WTC11 (cell line): ENCODE results near the gene PDK2. TPM values are rescaled to one million over a fixed set of nuclear protein-coding genes. Genes with fewer than 3 reads are reported as not detected.

Experiments
- ATAC-seq: fragments of 200-7000 bp; cut with Tn5 transposase; 2 replicates; pipeline ENCODE4 v1.10.0; 2021; ENCODE audit warnings: mild to moderate bottlenecking, moderate library complexity
- CTCF ChIA-PET: fragments of 300-600 bp; sonication (Branson Sonifier 250); formaldehyde crosslinking; loops from one replicate; lab custom pipeline; 2021; ENCODE audit warnings: antibody characterized with exemption; lab: Charles Lee
- POLR2A ChIA-PET: fragments of 350-600 bp; sonication (Branson Sonifier 250); formaldehyde crosslinking; loops from one replicate; lab custom pipeline; 2021; ENCODE audit warnings: antibody characterized with exemption; lab: Charles Lee
- DNase-seq: peaks from one replicate; pipeline ENCODE4 v3.0.0; 2021; ENCODE audit warnings: low spot score
- H3K27ac Mint-ChIP-seq: 2 replicates; pipeline ENCODE4 v1.8.0; 2021; ENCODE audit warnings: mixed read lengths
- H3K27me3 Mint-ChIP-seq: 2 replicates; pipeline ENCODE4 v1.8.0; 2021; ENCODE audit warnings: low read depth, mild to moderate bottlenecking, moderate library complexity, mixed read lengths
- H3K36me3 Mint-ChIP-seq: 2 replicates; pipeline ENCODE4 v1.8.0; 2021; ENCODE audit warnings: mixed read lengths
- H3K4me1 Mint-ChIP-seq: 2 replicates; pipeline ENCODE4 v1.8.0; 2022; ENCODE audit warnings: mixed read lengths
- H3K4me3 Mint-ChIP-seq: 2 replicates; pipeline ENCODE4 v1.8.0; 2021; ENCODE audit warnings: mild to moderate bottlenecking, moderate library complexity, mixed read lengths
- H3K9me3 Mint-ChIP-seq: 2 replicates; pipeline ENCODE4 v1.8.0; 2021; ENCODE audit warnings: mixed read lengths
- AR ChIP-seq: fragments of 250-450 bp; sonication (Bioruptor Pico); IDR thresholded peaks from 2 replicates; pipeline ENCODE4 v1.9.0; 2021; ENCODE audit warnings: mild to moderate bottlenecking
- ATF6 ChIP-seq: sonication (generic); formaldehyde crosslinking; IDR thresholded peaks from 2 replicates; pipeline ENCODE4 v1.8.1; 2023; ENCODE audit warnings: mild to moderate bottlenecking, missing genetic modification reagents
- ESRRA ChIP-seq: sonication (generic); formaldehyde crosslinking; IDR thresholded peaks from 2 replicates; pipeline ENCODE4 v1.8.1; 2022; ENCODE audit warnings: mild to moderate bottlenecking, missing genetic modification reagents, borderline replicate concordance
- GRHL2 ChIP-seq: fragments of 250-450 bp; sonication (Bioruptor Pico); IDR thresholded peaks from 2 replicates; pipeline ENCODE4 v1.8.0; 2022; ENCODE audit warnings: mild to moderate bottlenecking, moderate library complexity; ENCODE audit not compliant: insufficient replicate concordance, severe bottlenecking
- GTF2I ChIP-seq: fragments of 250-450 bp; sonication (Bioruptor Pico); conservative IDR thresholded peaks from 2 replicates; pipeline ENCODE4 v1.4.0; 2021; ENCODE audit warnings: mild to moderate bottlenecking
- MXD4 ChIP-seq: fragments of 250-450 bp; sonication (Bioruptor Pico); IDR thresholded peaks from 2 replicates; pipeline ENCODE4 v1.8.0; 2021; ENCODE audit warnings: mild to moderate bottlenecking, moderate library complexity, borderline replicate concordance
- NFE2L1 ChIP-seq: sonication (generic); formaldehyde crosslinking; IDR thresholded peaks from 2 replicates; pipeline ENCODE4 v1.8.1; 2023; ENCODE audit warnings: missing genetic modification reagents
- NR3C1 ChIP-seq: sonication (generic); formaldehyde crosslinking; conservative IDR thresholded peaks from 2 replicates; pipeline ENCODE4 v1.8.1; 2023; ENCODE audit warnings: low read depth, mild to moderate bottlenecking, missing genetic modification reagents
- PREB ChIP-seq: sonication (generic); formaldehyde crosslinking; IDR thresholded peaks from 2 replicates; pipeline ENCODE4 v1.8.1; 2022; ENCODE audit warnings: mild to moderate bottlenecking, missing genetic modification reagents, moderate library complexity, borderline replicate concordance
- TP53 ChIP-seq: sonication (generic); formaldehyde crosslinking; IDR thresholded peaks from 2 replicates; pipeline ENCODE4 v1.8.1; 2023; ENCODE audit warnings: mild to moderate bottlenecking, missing genetic modification reagents
- ZBTB43 ChIP-seq: sonication (generic); formaldehyde crosslinking; IDR thresholded peaks from 2 replicates; pipeline ENCODE4 v1.8.1; 2023; ENCODE audit warnings: mild to moderate bottlenecking, missing genetic modification reagents
- ZNF232 ChIP-seq: sonication (generic); formaldehyde crosslinking; IDR thresholded peaks from 2 replicates; pipeline ENCODE4 v1.8.0; 2022; ENCODE audit warnings: mild to moderate bottlenecking, missing genetic modification reagents
- ZNF416 ChIP-seq: fragments of 250-450 bp; sonication (Bioruptor Pico); IDR thresholded peaks from 2 replicates; pipeline ENCODE4 v1.9.0; 2021; ENCODE audit warnings: mild to moderate bottlenecking, inconsistent platforms
- total RNA-seq: library from RNA; stranded (reverse); gene quantifications from 3 replicates; pipeline ENCODE4 v1.2.3, GENCODE V29; 2021
- TF ChIP-seq, protein P1 (sequence below): sonication (generic); formaldehyde crosslinking; IDR thresholded peaks from 2 replicates; pipeline ENCODE4 v1.8.1; 2022; ENCODE audit warnings: low read depth, mild to moderate bottlenecking, moderate library complexity, missing genetic modification reagents, borderline replicate concordance
- TF ChIP-seq, protein P2 (sequence below): sonication (generic); formaldehyde crosslinking; IDR thresholded peaks from 2 replicates; pipeline ENCODE4 v1.8.1; 2022; ENCODE audit warnings: mild to moderate bottlenecking, moderate library complexity, missing genetic modification reagents
- TF ChIP-seq, protein P3 (sequence below): sonication (generic); formaldehyde crosslinking; IDR thresholded peaks from 2 replicates; pipeline ENCODE4 v1.8.1; 2023; ENCODE audit warnings: mild to moderate bottlenecking, missing genetic modification reagents, borderline replicate concordance
- TF ChIP-seq, protein P4 (sequence below): sonication (generic); formaldehyde crosslinking; IDR thresholded peaks from 2 replicates; pipeline ENCODE4 v1.8.0; 2022; ENCODE audit warnings: missing genetic modification reagents

The PDK2 gene
- total RNA-seq, 1 experiment from 2014 or later, result 16.6 TPM

DNA sequence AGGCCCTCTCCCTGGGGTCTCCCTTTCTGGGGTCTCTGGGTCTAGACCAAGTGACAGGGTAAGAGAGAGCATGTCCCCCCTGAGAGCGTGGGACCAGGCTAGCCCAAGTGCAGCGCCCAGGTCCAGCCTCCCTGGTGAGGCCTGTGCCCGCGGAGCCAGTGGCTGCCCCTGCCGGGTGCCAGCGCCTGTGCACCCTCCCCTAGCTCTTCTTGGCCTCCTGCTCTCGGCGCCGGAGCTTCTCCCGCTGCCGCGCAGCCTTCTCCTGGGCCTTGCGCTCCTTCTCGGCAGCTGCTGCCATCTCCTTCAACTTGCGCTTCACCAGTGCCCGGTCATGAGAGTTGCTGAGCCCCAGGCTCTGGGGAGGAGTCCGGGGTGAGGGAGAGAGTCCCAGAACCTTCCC lies 17.5 kb downstream of the PDK2 start:
- ATAC-seq (no peak), DNase-seq (no peak)
- POLR2A ChIA-PET, result no interaction called here
- Mint-ChIP-seq H3K4me1 (peaks cover 21% of the 10 kb centered on the region), H3K36me3 (no peaks in the 10 kb centered on the region), H3K27ac (peak overlapping the region; percentile 60; the same call in 1 of the 2 replicates), H3K9me3 (no peaks in the 10 kb centered on the region), H3K27me3 (peaks cover 22% of the 10 kb centered on the region), H3K4me3 (no peak overlapping the region)
- CTCF ChIA-PET, result interaction anchor here (0.7 to 8.4 kb wide), 12 partner anchors 10 to 284 kb away, joined by 3 to 118 read pairs (median 6); partner anchors contain the start of genes LRRC59 and PDK2
- TF ChIP-seq NFE2L1 (no peak), ZNF232 (CRISPR knock-in tag) (no peak), AR (CRISPR knock-in tag) (no peak), ZNF416 (CRISPR knock-in tag) (no peak), GRHL2 (CRISPR knock-in tag) (no peak), MXD4 (CRISPR knock-in tag) (no peak), ZBTB43 (no peak), PREB (CRISPR knock-in tag) (no peak), TP53 (no peak), ESRRA (CRISPR knock-in tag) (no peak), ATF6 (CRISPR knock-in tag) (no peak), NR3C1 (no peak), GTF2I (CRISPR knock-in tag) (no peak)
- TF ChIP-seq, protein P1, sequence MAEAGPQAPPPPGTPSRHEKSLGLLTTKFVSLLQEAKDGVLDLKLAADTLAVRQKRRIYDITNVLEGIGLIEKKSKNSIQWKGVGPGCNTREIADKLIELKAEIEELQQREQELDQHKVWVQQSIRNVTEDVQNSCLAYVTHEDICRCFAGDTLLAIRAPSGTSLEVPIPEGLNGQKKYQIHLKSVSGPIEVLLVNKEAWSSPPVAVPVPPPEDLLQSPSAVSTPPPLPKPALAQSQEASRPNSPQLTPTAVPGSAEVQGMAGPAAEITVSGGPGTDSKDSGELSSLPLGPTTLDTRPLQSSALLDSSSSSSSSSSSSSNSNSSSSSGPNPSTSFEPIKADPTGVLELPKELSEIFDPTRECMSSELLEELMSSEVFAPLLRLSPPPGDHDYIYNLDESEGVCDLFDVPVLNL (CRISPR knock-in tag), result no peak
- TF ChIP-seq, protein P2, sequence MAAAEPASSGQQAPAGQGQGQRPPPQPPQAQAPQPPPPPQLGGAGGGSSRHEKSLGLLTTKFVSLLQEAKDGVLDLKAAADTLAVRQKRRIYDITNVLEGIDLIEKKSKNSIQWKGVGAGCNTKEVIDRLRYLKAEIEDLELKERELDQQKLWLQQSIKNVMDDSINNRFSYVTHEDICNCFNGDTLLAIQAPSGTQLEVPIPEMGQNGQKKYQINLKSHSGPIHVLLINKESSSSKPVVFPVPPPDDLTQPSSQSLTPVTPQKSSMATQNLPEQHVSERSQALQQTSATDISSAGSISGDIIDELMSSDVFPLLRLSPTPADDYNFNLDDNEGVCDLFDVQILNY, result no peak
- TF ChIP-seq, protein P3, sequence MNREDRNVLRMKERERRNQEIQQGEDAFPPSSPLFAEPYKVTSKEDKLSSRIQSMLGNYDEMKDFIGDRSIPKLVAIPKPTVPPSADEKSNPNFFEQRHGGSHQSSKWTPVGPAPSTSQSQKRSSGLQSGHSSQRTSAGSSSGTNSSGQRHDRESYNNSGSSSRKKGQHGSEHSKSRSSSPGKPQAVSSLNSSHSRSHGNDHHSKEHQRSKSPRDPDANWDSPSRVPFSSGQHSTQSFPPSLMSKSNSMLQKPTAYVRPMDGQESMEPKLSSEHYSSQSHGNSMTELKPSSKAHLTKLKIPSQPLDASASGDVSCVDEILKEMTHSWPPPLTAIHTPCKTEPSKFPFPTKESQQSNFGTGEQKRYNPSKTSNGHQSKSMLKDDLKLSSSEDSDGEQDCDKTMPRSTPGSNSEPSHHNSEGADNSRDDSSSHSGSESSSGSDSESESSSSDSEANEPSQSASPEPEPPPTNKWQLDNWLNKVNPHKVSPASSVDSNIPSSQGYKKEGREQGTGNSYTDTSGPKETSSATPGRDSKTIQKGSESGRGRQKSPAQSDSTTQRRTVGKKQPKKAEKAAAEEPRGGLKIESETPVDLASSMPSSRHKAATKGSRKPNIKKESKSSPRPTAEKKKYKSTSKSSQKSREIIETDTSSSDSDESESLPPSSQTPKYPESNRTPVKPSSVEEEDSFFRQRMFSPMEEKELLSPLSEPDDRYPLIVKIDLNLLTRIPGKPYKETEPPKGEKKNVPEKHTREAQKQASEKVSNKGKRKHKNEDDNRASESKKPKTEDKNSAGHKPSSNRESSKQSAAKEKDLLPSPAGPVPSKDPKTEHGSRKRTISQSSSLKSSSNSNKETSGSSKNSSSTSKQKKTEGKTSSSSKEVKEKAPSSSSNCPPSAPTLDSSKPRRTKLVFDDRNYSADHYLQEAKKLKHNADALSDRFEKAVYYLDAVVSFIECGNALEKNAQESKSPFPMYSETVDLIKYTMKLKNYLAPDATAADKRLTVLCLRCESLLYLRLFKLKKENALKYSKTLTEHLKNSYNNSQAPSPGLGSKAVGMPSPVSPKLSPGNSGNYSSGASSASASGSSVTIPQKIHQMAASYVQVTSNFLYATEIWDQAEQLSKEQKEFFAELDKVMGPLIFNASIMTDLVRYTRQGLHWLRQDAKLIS (CRISPR knock-in tag), result no peak
- TF ChIP-seq, protein P4, sequence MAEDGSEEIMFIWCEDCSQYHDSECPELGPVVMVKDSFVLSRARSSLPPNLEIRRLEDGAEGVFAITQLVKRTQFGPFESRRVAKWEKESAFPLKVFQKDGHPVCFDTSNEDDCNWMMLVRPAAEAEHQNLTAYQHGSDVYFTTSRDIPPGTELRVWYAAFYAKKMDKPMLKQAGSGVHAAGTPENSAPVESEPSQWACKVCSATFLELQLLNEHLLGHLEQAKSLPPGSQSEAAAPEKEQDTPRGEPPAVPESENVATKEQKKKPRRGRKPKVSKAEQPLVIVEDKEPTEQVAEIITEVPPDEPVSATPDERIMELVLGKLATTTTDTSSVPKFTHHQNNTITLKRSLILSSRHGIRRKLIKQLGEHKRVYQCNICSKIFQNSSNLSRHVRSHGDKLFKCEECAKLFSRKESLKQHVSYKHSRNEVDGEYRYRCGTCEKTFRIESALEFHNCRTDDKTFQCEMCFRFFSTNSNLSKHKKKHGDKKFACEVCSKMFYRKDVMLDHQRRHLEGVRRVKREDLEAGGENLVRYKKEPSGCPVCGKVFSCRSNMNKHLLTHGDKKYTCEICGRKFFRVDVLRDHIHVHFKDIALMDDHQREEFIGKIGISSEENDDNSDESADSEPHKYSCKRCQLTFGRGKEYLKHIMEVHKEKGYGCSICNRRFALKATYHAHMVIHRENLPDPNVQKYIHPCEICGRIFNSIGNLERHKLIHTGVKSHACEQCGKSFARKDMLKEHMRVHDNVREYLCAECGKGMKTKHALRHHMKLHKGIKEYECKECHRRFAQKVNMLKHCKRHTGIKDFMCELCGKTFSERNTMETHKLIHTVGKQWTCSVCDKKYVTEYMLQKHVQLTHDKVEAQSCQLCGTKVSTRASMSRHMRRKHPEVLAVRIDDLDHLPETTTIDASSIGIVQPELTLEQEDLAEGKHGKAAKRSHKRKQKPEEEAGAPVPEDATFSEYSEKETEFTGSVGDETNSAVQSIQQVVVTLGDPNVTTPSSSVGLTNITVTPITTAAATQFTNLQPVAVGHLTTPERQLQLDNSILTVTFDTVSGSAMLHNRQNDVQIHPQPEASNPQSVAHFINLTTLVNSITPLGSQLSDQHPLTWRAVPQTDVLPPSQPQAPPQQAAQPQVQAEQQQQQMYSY (CRISPR knock-in tag), result no peak
